Testis (tissue), 3 donors: ENCODE measurements around the gene UBE2R2. TPM values are rescaled to one million over a fixed set of nuclear protein-coding genes. Genes with fewer than 3 reads are reported as not detected.

Experiments
- DNase-seq: peaks from one replicate; pipeline ENCODE4 v3.0.0-alpha.2; 2019
- H3K27ac ChIP-seq, 2 donors: fragments of 200-600 bp; sonication (generic); one replicate each; pipeline ENCODE4 v1.5.1; 2019
- H3K27me3 ChIP-seq: fragments of 200-600 bp; sonication (generic); one replicate; pipeline ENCODE4 v1.5.1; 2019
- H3K36me3 ChIP-seq: fragments of 200-600 bp; sonication (generic); one replicate; pipeline ENCODE4 v1.5.1; 2017; ENCODE audit warnings: low read depth; ENCODE audit errors: missing control alignments
- H3K4me1 ChIP-seq: fragments of 200-600 bp; sonication (generic); one replicate; pipeline ENCODE4 v1.5.1; 2019
- H3K4me3 ChIP-seq, 2 donors: fragments of 200-600 bp; sonication (generic); one replicate each; pipeline ENCODE4 v1.5.1; 2017 to 2019
- H3K9me3 ChIP-seq: fragments of 200-600 bp; sonication (generic); one replicate; pipeline ENCODE4 v1.5.1; 2017
- POLR2A ChIP-seq: fragments of 450-650 bp; IDR thresholded peaks from one replicate; pipeline ENCODE4 v1.6.1; 2017; ENCODE audit warnings: antibody characterized with exemption, mild to moderate bottlenecking, moderate library complexity
- WGBS, 2 donors: methylation state at CpG; one replicate each; pipeline ENCODE4 v1.1.5; 2018; 5-methylcytosine and 5-hydroxymethylcytosine counted together
- intact Hi-C: fragments of 100-400 bp; cut with DNase I; formaldehyde crosslinking; loops from one replicate; pipeline ENCODE4 v1.15.1; 2023; ENCODE audit warnings: low total_unique reads
- polyA plus RNA-seq: library from polyadenylated mRNA; stranded (reverse); fragments of 350-450 nt; fragmentation: Illumina TruSeq; extraction: RNeasy Lipid Tissue Mini Kit (QIAGEN cat#74804); gene quantifications from one replicate; pipeline ENCODE4 v1.2.3, GENCODE V29; 2014; ENCODE audit warnings: low read depth, low replicate concordance; ENCODE audit not compliant: insufficient read depth
- total RNA-seq, 2 donors: library from RNA; depleted of rRNA; stranded (reverse); fragments of >200 nt; gene quantifications; one replicate each; pipeline ENCODE4 v1.2.3, GENCODE V29; 2016
- TF ChIP-seq, protein P1 (sequence below), 3 experiments: fragments of 450-650 bp in 2 of 3; fragments of 200-600 bp in 1 of 3; sonication (generic) in 1 of 3; IDR thresholded peaks; one replicate each; pipeline ENCODE4 v1.5.1; 2016 to 2019; ENCODE audit warnings: antibody characterized with exemption in 3 of 3, mild to moderate bottlenecking in 2 of 3, moderate library complexity in 1 of 3

UBE2R2 gene
- total and polyA plus RNA-seq, 3 donors from 2014 or later = 50.2 to 85.7 (median 72.6) TPM

DNA sequence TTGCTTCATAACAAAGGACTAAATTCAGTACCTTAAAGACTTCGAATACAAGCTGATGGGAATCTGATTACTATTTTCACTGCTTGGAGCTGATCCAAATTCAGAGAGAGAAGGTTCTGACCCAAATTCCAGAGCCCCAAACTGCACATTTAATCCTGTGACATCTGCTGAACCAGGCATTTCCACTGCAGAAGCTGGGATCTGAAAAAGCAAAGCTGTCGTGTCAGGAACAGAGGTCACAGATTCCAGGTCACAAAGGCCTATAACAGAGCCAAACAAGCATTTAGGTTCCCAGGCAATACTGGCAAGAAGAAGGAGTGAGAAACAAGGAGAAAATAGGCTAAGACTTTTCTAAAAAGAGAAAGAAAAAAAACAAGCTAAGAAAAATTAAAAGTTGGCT, 126.4 kb downstream of the UBE2R2 start:
- peaks cover 10% of the 10 kb centered on the region for H3K4me1 ChIP-seq
- 39 to 50% methylated on average over 2 of the region's 2 CpGs for WGBS, 2 donors
- no peak for TF ChIP-seq POLR2A
- TF ChIP-seq, protein P1, sequence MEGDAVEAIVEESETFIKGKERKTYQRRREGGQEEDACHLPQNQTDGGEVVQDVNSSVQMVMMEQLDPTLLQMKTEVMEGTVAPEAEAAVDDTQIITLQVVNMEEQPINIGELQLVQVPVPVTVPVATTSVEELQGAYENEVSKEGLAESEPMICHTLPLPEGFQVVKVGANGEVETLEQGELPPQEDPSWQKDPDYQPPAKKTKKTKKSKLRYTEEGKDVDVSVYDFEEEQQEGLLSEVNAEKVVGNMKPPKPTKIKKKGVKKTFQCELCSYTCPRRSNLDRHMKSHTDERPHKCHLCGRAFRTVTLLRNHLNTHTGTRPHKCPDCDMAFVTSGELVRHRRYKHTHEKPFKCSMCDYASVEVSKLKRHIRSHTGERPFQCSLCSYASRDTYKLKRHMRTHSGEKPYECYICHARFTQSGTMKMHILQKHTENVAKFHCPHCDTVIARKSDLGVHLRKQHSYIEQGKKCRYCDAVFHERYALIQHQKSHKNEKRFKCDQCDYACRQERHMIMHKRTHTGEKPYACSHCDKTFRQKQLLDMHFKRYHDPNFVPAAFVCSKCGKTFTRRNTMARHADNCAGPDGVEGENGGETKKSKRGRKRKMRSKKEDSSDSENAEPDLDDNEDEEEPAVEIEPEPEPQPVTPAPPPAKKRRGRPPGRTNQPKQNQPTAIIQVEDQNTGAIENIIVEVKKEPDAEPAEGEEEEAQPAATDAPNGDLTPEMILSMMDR (IDR thresholded peaks at IDR 0.05) = no peak
- no peaks in the 10 kb centered on the region for H3K27me3 ChIP-seq
- no peak for DNase-seq
- H3K9me3 ChIP-seq = no peaks in the 10 kb centered on the region
- no peaks in the 10 kb centered on the region for H3K36me3 ChIP-seq
- H3K27ac ChIP-seq = peak overlapping the region in 1 of 2 donors; percentile 34
- H3K4me3 ChIP-seq = no peak overlapping the region
- intact Hi-C loops = no loop called here

DNA sequence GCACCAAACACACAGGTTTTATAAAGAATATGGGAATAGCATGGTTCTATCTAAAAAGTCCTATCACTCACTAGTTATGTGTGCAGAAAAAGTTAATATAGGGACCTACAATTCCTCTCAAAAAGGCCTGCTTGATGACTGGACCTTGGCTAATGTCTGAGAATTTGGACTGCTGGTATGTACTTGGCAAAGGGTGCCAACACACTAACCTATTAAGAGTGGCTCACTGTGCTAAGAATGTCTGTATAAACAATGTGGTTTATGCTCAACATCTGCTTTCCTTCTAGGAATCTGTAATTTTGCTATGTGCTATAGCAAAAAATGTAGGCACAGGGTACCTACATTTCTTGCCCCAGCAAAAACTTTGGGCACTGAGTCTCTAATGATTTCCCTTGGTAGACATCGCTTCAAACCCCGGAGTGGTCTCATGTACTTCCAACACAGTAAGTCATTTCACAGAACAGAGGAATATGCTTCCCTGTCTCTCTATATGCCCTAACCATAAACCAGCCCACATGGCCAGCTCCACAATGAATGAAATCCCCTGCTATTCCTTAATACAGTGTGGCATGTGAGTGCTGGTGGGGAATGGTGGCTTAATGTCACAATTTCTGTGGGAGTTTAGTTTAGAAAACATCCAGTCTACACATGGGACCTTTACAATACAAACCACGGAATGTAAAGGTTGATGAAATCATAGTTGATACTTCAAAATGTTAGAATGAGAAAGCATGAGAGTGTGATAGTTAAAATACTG, 130.0 kb downstream of the UBE2R2 start:
- TF ChIP-seq POLR2A = no peak
- TF ChIP-seq, protein P1 (IDR thresholded peaks at IDR 0.05) = no peak
- peaks cover 7% of the 10 kb centered on the region for H3K4me1 ChIP-seq
- no peak for DNase-seq
- no peaks in the 10 kb centered on the region for H3K9me3 ChIP-seq
- no peaks in the 10 kb centered on the region for H3K27me3 ChIP-seq
- H3K36me3 ChIP-seq = no peaks in the 10 kb centered on the region
- intact Hi-C loops = no loop called here
- no peak overlapping the region for H3K27ac ChIP-seq
- 91 to 96% methylated on average over 3 of the region's 3 CpGs for WGBS, 2 donors
- H3K4me3 ChIP-seq = no peak overlapping the region

DNA sequence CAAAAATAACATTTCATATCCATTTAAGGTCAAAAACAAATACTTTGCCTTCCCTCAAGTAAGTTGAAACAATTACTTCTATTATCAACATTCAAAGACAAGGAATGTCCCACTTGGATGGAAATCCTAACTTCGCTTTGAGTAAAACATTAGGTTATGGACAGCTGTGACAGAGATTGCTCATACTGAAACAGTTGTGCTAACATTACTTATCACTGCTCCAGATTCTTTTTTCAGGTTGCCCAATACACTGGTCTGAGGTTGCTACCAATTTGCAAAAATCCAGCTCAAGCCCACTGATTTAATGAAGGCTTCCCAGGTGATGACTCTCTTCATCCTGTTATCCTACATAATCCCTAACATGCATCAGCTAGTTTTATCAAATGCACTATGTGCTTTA, 133.4 kb downstream of the UBE2R2 start:
- intact Hi-C loops = no loop called here
- no peak for DNase-seq
- H3K36me3 ChIP-seq = no peaks in the 10 kb centered on the region
- no peaks in the 10 kb centered on the region for H3K27me3 ChIP-seq
- TF ChIP-seq POLR2A = no peak
- TF ChIP-seq, protein P1 (IDR thresholded peaks at IDR 0.05) = no peak
- H3K4me1 ChIP-seq = no peaks in the 10 kb centered on the region
- no peak overlapping the region for H3K4me3 ChIP-seq
- H3K9me3 ChIP-seq = no peaks in the 10 kb centered on the region
- 63 to 93% methylated on average over 1 of the region's 1 CpG for WGBS, 2 donors
- no peak overlapping the region for H3K27ac ChIP-seq

DNA sequence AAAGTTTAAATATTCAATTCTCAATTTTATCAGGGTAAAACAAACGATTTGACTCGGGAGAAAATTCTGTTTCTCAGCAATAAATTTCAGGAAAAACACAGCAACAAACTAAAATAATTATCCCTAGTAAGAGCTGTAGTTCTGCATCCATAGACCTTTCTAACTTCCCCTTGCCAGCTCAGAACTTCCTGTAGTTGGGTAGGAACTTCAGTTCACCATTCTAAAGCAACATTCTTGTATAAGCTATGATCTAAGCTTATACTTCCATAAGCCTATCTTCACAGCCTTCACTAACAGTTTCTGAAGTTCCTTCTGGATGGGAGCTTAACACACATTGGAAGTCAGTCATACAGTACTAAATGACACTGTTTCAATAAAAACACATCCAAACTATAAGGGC, 135.1 kb downstream of the UBE2R2 start:
- DNase-seq = no peak
- TF ChIP-seq POLR2A = no peak
- TF ChIP-seq, protein P1 (IDR thresholded peaks at IDR 0.05) = no peak
- no peaks in the 10 kb centered on the region for H3K36me3 ChIP-seq
- H3K4me1 ChIP-seq = no peaks in the 10 kb centered on the region
- no peaks in the 10 kb centered on the region for H3K9me3 ChIP-seq
- intact Hi-C loops = no loop called here
- H3K4me3 ChIP-seq = no peak overlapping the region
- no peak overlapping the region for H3K27ac ChIP-seq
- H3K27me3 ChIP-seq = no peaks in the 10 kb centered on the region
- 80 to 88% methylated on average over 2 of the region's 2 CpGs for WGBS, 2 donors

DNA sequence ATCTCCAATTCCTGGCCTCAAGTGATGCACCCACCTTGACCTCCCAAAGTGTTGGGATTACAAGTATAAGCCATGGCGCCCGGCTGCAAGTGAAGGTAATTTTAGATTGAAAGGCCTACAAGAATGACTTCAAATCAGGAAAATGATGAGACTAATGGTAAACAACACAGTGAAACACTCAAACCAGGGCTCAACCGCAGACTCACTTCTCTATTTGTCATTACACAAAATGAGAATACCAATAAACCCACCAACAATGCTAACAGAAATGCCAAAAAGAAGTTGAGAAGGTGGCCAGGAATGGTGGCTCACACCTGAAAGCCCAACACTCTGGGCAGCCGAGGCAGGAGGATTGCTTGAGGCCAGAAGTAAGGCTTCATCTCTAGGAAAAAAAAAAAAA, 139.6 kb downstream of the UBE2R2 start:
- Histone ChIP-seq H3K36me3 (no peaks in the 10 kb centered on the region), H3K4me1 (no peaks in the 10 kb centered on the region), H3K27me3 (no peaks in the 10 kb centered on the region), H3K4me3 (no peak overlapping the region), H3K27ac (no peak overlapping the region), H3K9me3 (no peaks in the 10 kb centered on the region)
- no peak for TF ChIP-seq POLR2A
- TF ChIP-seq, protein P1 (IDR thresholded peaks at IDR 0.05) = no peak
- WGBS, 2 donors = 93 to 96% methylated on average over 4 of the region's 4 CpGs
- DNase-seq = no peak
- intact Hi-C loops = no loop called here
